CD4-positive, alpha-beta memory T cell (primary cell): Measurements from ENCODE around the gene URAD. TPM values are rescaled to one million over a fixed set of nuclear protein-coding genes. Genes with fewer than 3 reads are reported as not detected.

Experiments
- CTCF ChIA-PET: fragments of 350-600 bp; sonication (Branson Sonifier 250); formaldehyde crosslinking; loops from one replicate; lab custom pipeline; 2021; ENCODE audit warnings: inconsistent platforms; ENCODE audit not compliant: partially characterized antibody; lab: Charles Lee
- POLR2A ChIA-PET: fragments of 350-600 bp; sonication (Branson Sonifier 250); formaldehyde crosslinking; loops from one replicate; lab custom pipeline; 2021; ENCODE audit not compliant: partially characterized antibody; lab: Charles Lee
- DNase-seq, 5 donors: peaks; one replicate each; pipeline versions ENCODE4 v3.0.0 to v3.0.0-alpha.2; 2020 to 2022; ENCODE audit warnings: mixed read lengths in 1 of 5
- H3K27ac ChIP-seq: one replicate; pipeline ENCODE4 v1.7.0; 2013; ENCODE audit warnings: low read depth, low read length
- H3K27me3 ChIP-seq: 2 replicates; pipeline ENCODE4 v1.7.0; 2013; ENCODE audit warnings: mild to moderate bottlenecking, low read length, moderate library complexity; ENCODE audit not compliant: insufficient read depth
- H3K36me3 ChIP-seq: 2 replicates; pipeline ENCODE4 v1.7.0; 2013; ENCODE audit warnings: mild to moderate bottlenecking, low read length, moderate library complexity; ENCODE audit not compliant: insufficient read depth
- H3K4me1 ChIP-seq: 2 replicates; pipeline ENCODE4 v1.7.0; 2013; ENCODE audit warnings: mild to moderate bottlenecking, low read length, moderate library complexity; ENCODE audit not compliant: insufficient read depth
- H3K4me3 ChIP-seq, 2 donors: one replicate each; pipeline ENCODE4 v1.7.0; 2013; ENCODE audit warnings: low read length in 2 of 2, mild to moderate bottlenecking in 1 of 2
- H3K9me3 ChIP-seq, 2 donors: one replicate each; pipeline ENCODE4 v1.7.0; 2013; ENCODE audit warnings: low read length in 2 of 2, control low read depth in 1 of 2; ENCODE audit not compliant: control insufficient read depth in 1 of 2
- H3K27ac Mint-ChIP-seq, 7 donors: one replicate each; pipeline ENCODE4 v1.8.0; 2020 to 2021; ENCODE audit warnings: mixed read lengths in 7 of 7, mild to moderate bottlenecking in 6 of 7, inconsistent platforms in 3 of 7, moderate library complexity in 3 of 7
- H3K27me3 Mint-ChIP-seq, 2 donors: one replicate each; pipeline ENCODE4 v1.8.0; 2020 to 2021; ENCODE audit warnings: mixed read lengths in 2 of 2
- H3K36me3 Mint-ChIP-seq, 2 donors: one replicate each; pipeline ENCODE4 v1.8.0; 2020 to 2021; ENCODE audit warnings: mixed read lengths in 2 of 2, inconsistent platforms in 1 of 2, mild to moderate bottlenecking in 1 of 2
- H3K4me1 Mint-ChIP-seq, 4 donors: one replicate each; pipeline ENCODE4 v1.8.0; 2020 to 2021; ENCODE audit warnings: mixed read lengths in 4 of 4, mild to moderate bottlenecking in 1 of 4
- H3K4me3 Mint-ChIP-seq, 8 donors: one replicate each; pipeline ENCODE4 v1.8.0; 2020 to 2021; ENCODE audit warnings: mixed read lengths in 8 of 8, mild to moderate bottlenecking in 7 of 8, moderate library complexity in 6 of 8, inconsistent platforms in 3 of 8
- H3K9me3 Mint-ChIP-seq, 8 donors: one replicate each; pipeline ENCODE4 v1.8.0; 2020 to 2021; ENCODE audit warnings: mixed read lengths in 8 of 8, mild to moderate bottlenecking in 5 of 8, inconsistent platforms in 3 of 8, moderate library complexity in 1 of 8
- intact Hi-C: fragments of 100-400 bp; cut with micrococcal nuclease; formaldehyde crosslinking; loops from one replicate; pipeline ENCODE4 v1.15.1; 2023
- polyA plus RNA-seq, 2 donors: library from polyadenylated mRNA; unstranded; fragments of 300-500 nt; fragmentation: Illumina TruSeq; gene quantifications; one replicate each; pipeline ENCODE4 v1.2.3, GENCODE V29; 2021
- total RNA-seq, 2 experiments: library from RNA; stranded (reverse); gene quantifications; one replicate each; pipeline ENCODE4 v1.2.3, GENCODE V29; 2021

Gene URAD
- total and polyA plus RNA-seq, 4 experiments from 2014 or later, result not detected

DNA sequence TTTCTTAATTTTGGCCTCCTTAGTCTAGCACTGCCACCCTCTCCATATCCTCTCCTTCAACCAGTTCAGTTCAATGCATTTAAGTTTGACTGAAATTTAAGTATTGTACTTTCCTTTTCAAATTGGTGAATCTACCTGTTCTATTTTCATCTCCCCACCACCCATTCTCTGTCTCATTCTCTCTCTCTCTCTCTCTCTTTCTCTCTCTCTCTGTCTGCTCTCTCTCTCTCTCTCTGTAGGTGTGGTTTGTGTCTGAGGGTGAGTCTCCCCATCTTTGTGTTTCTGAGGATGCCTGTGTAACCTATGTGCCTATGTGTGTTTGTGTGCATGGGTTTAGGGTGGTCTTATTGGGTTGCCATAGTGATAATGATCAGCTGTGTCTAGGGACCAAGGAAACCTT, 58.6 kb downstream of the URAD start:
- H3K27me3 ChIP-seq, result peaks cover 42% of the 10 kb centered on the region
- DNase-seq, result no peak
- CTCF ChIA-PET, result no interaction called here

GRCh38 chr13:27928805-27929753, 59.4 kb downstream of the URAD start:
- no peak overlapping the region for H3K27ac Mint-ChIP-seq
- intact Hi-C loops, result no loop called here
- POLR2A ChIA-PET, result no interaction called here
- CTCF ChIA-PET, result no interaction called here
- peaks cover 15 to 42% (median 29%) of the 10 kb centered on the region in 4 donors for H3K4me1 Mint-ChIP-seq
- peaks cover 0 to 2% of the 10 kb centered on the region in 2 donors for H3K36me3 Mint-ChIP-seq
- H3K27me3 Mint-ChIP-seq, result peaks cover 59 to 62% of the 10 kb centered on the region in 2 donors
- H3K9me3 Mint-ChIP-seq, result peaks cover 0 to 4% (median 0%) of the 10 kb centered on the region in 8 donors
- no peak overlapping the region for H3K4me3 ChIP-seq
- no peak for DNase-seq
- H3K4me3 Mint-ChIP-seq, result peak overlapping the region in 2 of 8 donors; percentile 4 to 39
- H3K4me1 ChIP-seq, result peaks cover 13% of the 10 kb centered on the region
- no peak overlapping the region for H3K27ac ChIP-seq
- H3K27me3 ChIP-seq, result peaks cover 42% of the 10 kb centered on the region
- H3K9me3 ChIP-seq, result no peaks in the 10 kb centered on the region
- H3K36me3 ChIP-seq, result no peaks in the 10 kb centered on the region

More for the DNA sequence above, 58.6 kb downstream of the URAD start:
- Histone ChIP-seq H3K27ac (no peak overlapping the region), H3K9me3 (no peaks in the 10 kb centered on the region), H3K4me3 (no peak overlapping the region), H3K4me1 (peaks cover 13% of the 10 kb centered on the region), H3K36me3 (no peaks in the 10 kb centered on the region)
- Mint-ChIP-seq H3K36me3 (peaks cover 0 to 2% of the 10 kb centered on the region in 2 donors), H3K27me3 (peaks cover 58 to 61% of the 10 kb centered on the region in 2 donors), H3K4me1 (peaks cover 15 to 39% (median 27%) of the 10 kb centered on the region in 4 donors), H3K4me3 (no peak overlapping the region), H3K9me3 (peaks cover 0 to 4% (median 0%) of the 10 kb centered on the region in 8 donors), H3K27ac (no peak overlapping the region)
- POLR2A ChIA-PET, result no interaction called here
- intact Hi-C loops, result no loop called here

DNA sequence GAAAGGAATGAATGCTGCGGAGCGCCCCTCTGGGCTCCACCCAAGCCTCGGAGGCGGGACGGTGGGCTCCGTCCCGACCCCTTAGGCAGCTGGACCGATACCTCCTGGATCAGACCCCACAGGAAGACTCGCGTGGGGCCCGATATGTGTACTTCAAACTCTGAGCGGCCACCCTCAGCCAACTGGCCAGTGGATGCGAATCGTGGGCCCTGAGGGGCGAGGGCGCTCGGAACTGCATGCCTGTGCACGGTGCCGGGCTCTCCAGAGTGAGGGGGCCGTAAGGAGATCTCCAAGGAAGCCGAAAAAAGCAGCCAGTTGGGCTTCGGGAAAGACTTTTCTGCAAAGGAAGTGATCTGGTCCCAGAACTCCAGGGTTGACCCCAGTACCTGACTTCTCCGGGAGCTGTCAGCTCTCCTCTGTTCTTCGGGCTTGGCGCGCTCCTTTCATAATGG, 60.1 kb downstream of the URAD start:
- H3K4me1 Mint-ChIP-seq, result peaks cover 17 to 49% (median 34%) of the 10 kb centered on the region in 4 donors
- DNase-seq, result no peak
- Histone ChIP-seq H3K27ac (no peak overlapping the region), H3K27me3 (peaks cover 47% of the 10 kb centered on the region), H3K36me3 (no peaks in the 10 kb centered on the region), H3K9me3 (no peaks in the 10 kb centered on the region), H3K4me3 (no peak overlapping the region), H3K4me1 (peaks cover 13% of the 10 kb centered on the region)
- ChIA-PET CTCF (no interaction called here), POLR2A (no interaction called here)
- no peak overlapping the region for H3K27ac Mint-ChIP-seq
- H3K9me3 Mint-ChIP-seq, result peaks cover 0 to 4% (median 0%) of the 10 kb centered on the region in 8 donors
- peak overlapping the region in 3 of 8 donors; percentile 1 to 48 (median 27) for H3K4me3 Mint-ChIP-seq
- peaks cover 63 to 65% of the 10 kb centered on the region in 2 donors for H3K27me3 Mint-ChIP-seq
- intact Hi-C loops, result no loop called here
- H3K36me3 Mint-ChIP-seq, result peaks cover 0 to 2% of the 10 kb centered on the region in 2 donors

Other genes starting within 250 kb of the URAD start
- gene GSX1, start 196.2 kb downstream of the URAD start, total RNA-seq, result not detected
- gene GSX1, start 196.2 kb downstream of the URAD start, polyA plus RNA-seq, result not detected
- not detected for gene PDX1, start 68.7 kb downstream of the URAD start, total RNA-seq
- not detected for gene PDX1, start 68.7 kb downstream of the URAD start, polyA plus RNA-seq
- gene CDX2, start 19.4 kb downstream of the URAD start, total RNA-seq, result not detected
- not detected for gene CDX2, start 19.4 kb downstream of the URAD start, polyA plus RNA-seq
- not detected for gene FLT3, start 111.9 kb upstream of the URAD start, total RNA-seq
- not detected for gene FLT3, start 111.9 kb upstream of the URAD start, polyA plus RNA-seq
- 10 to 100 TPM; 66.0 to 66.7 TPM for gene PAN3, start 149.9 kb upstream of the URAD start, total RNA-seq
- 1 to 10 TPM; 2.8 to 6.7 TPM for gene PAN3, start 149.9 kb upstream of the URAD start, polyA plus RNA-seq